ENCODE results near the gene ZNRF2. TPM values are rescaled to one million over a fixed set of nuclear protein-coding genes. Genes with fewer than 3 reads are reported as not detected.
A peak's percentile ranks its signal among the peaks of the same experiment; 100 is the strongest.

The ZNRF2 gene
- total and polyA plus RNA-seq, 7 donors: 14.4 to 33.8 (median 22.5) TPM

GRCh38 chr7:30301751-30302150, 17.4 kb downstream of the ZNRF2 start:
- Histone ChIP-seq H3K27me3 (no peaks in the 10 kb centered on the region), H3K9me3 (no peaks in the 10 kb centered on the region), H3K4me3 (no peak overlapping the region), H3K4me1 (peaks cover 0 to 52% (median 17%) of the 10 kb centered on the region in 4 donors), H3K27ac (no peak overlapping the region), H3K36me3 (no peaks in the 10 kb centered on the region)
- intact Hi-C loops (cut with DNase I): no loop called here
- TF ChIP-seq POLR2A (IDR thresholded peaks at IDR 0.05) (no peak), POLR2AphosphoS5 (IDR thresholded peaks at IDR 0.05) (no peak)
- DNase-seq: no peak
- WGBS, 2 donors: 96% methylated on average over 7 of the region's 7 CpGs

GRCh38 chr7:30302656-30303311, 18.4 kb downstream of the ZNRF2 start:
- H3K27ac ChIP-seq: no peak overlapping the region
- H3K27me3 ChIP-seq: no peaks in the 10 kb centered on the region
- intact Hi-C loops (cut with DNase I): no loop called here
- no peak for DNase-seq
- no peaks in the 10 kb centered on the region for H3K36me3 ChIP-seq
- no peaks in the 10 kb centered on the region for H3K9me3 ChIP-seq
- peaks cover 0 to 52% (median 17%) of the 10 kb centered on the region in 4 donors for H3K4me1 ChIP-seq
- WGBS, 2 donors: 87 to 94% methylated on average over 10 of the region's 10 CpGs
- no peak for TF ChIP-seq CTCF (IDR thresholded peaks at IDR 0.05)
- no peak for TF ChIP-seq EP300 (IDR thresholded peaks at IDR 0.05)
- peak in 2 of 4 donors; percentile 41 to 50 for TF ChIP-seq POLR2AphosphoS5 (IDR thresholded peaks at IDR 0.05)
- no peak overlapping the region for H3K4me3 ChIP-seq

- intact Hi-C loops (cut with DNase I): no loop called here
- no peaks in the 10 kb centered on the region for H3K9me3 ChIP-seq
- 93 to 97% methylated on average over 1 of the region's 1 CpG for WGBS, 2 donors
- no peak overlapping the region for H3K4me3 ChIP-seq
- TF ChIP-seq CTCF (IDR thresholded peaks at IDR 0.05): no peak
- no peak for TF ChIP-seq POLR2AphosphoS5 (IDR thresholded peaks at IDR 0.05)
- H3K36me3 ChIP-seq: no peaks in the 10 kb centered on the region
- H3K4me1 ChIP-seq: peaks cover 0 to 51% (median 17%) of the 10 kb centered on the region in 4 donors
- no peak for DNase-seq
- H3K27ac ChIP-seq: no peak overlapping the region
- H3K27me3 ChIP-seq: no peaks in the 10 kb centered on the region
Measured at GRCh38 chr7:30303312-30304039, 19.1 kb downstream of the ZNRF2 start.

GRCh38 chr7:30304177-30304884, 19.9 kb downstream of the ZNRF2 start:
- 12 to 57% methylated on average over 1 of the region's 1 CpG for WGBS, 2 donors
- H3K4me3 ChIP-seq: no peak overlapping the region
- no peaks in the 10 kb centered on the region for H3K9me3 ChIP-seq
- no peak overlapping the region for H3K27ac ChIP-seq
- H3K4me1 ChIP-seq: peaks cover 0 to 43% (median 11%) of the 10 kb centered on the region in 4 donors
- intact Hi-C loops (cut with DNase I): no loop called here
- DNase-seq: no peak
- H3K27me3 ChIP-seq: no peaks in the 10 kb centered on the region
- TF ChIP-seq EP300 (IDR thresholded peaks at IDR 0.05) (no peak), CTCF (IDR thresholded peaks at IDR 0.05) (no peak), POLR2A (IDR thresholded peaks at IDR 0.05) (no peak), POLR2AphosphoS5 (IDR thresholded peaks at IDR 0.05) (no peak)
- no peaks in the 10 kb centered on the region for H3K36me3 ChIP-seq

- Histone ChIP-seq H3K36me3 (no peaks in the 10 kb centered on the region), H3K27ac (no peak overlapping the region), H3K4me1 (peaks cover 0 to 48% (median 10%) of the 10 kb centered on the region in 4 donors), H3K27me3 (no peaks in the 10 kb centered on the region), H3K9me3 (no peaks in the 10 kb centered on the region), H3K4me3 (no peak overlapping the region)
- WGBS, 2 donors: 60 to 69% methylated on average over 1 of the region's 1 CpG
- intact Hi-C loops (cut with DNase I): loop anchor here (5.0 kb wide), 1 partner anchor 40 kb away; no protein-coding TSS in a partner anchor
- TF ChIP-seq EP300 (IDR thresholded peaks at IDR 0.05) (no peak), POLR2A (IDR thresholded peaks at IDR 0.05) (no peak), CTCF (IDR thresholded peaks at IDR 0.05) (no peak), POLR2AphosphoS5 (IDR thresholded peaks at IDR 0.05) (no peak)
- no peak for DNase-seq
Measured at GRCh38 chr7:30306976-30307375, 22.6 kb downstream of the ZNRF2 start.
